Measurements from ENCODE around the gene RNASET2. TPM values are rescaled to one million over a fixed set of nuclear protein-coding genes. Genes with fewer than 3 reads are reported as not detected.

The RNASET2 gene
- total and polyA plus RNA-seq, 2 of the 13 experiments (the other 11 are each of a cell fraction or from before 2014, with no cell fraction given) = 44.6 to 597 TPM

DNA sequence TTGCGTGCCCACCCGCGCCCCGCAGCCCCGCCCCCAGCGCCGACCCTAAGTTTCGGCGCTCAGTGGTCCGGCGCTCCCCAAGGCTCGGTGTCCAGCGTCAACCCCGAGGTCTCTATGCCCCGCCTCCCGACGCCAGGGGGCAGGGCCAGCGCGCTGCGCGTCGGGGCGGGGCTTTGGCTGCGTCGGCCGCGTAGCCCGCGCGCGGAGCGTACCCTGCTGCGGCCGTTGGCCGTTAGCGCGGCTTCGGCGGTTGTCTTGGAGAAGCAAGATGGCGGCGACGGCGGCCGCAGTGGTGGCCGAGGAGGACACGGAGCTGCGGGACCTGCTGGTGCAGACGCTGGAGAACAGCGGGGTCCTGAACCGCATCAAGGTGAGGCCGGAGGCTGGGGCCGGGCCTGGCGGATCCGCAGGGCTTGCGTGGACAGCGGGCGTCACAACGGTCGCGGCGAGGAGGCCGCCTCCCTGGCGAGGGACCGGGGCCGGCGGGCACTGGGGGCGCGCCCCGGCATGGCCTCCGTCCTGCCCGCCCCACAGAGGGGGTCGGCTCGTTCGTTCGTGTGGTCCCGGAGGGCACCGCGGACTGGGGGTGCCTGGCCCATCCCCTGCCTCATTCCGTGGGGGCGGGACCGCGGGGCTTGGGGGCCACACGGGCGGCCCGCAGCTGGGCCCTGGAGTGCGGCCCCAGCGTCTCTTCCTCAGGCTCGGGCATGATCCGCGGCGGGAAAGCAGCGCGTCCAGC, 43.0 kb upstream of the RNASET2 start, which contains the start of gene CEP43 (continued):
- TF ChIP-seq ZBTB3 (CRISPR knock-in tag; IDR thresholded peaks at IDR 0.05; ENCODE audit: borderline replicate concordance, low read depth) = peak; percentile 26; the same call in 1 of the 2 replicates
- TF ChIP-seq KAT7 (CRISPR knock-in tag; IDR thresholded peaks at IDR 0.05; ENCODE audit: borderline replicate concordance) = peak; percentile 98; the same call in 1 of the 2 replicates
- peak; percentile 91; the same call in 1 of the 3 replicates for TF ChIP-seq MXI1 (IDR thresholded peaks at IDR 0.05; ENCODE audit: borderline replicate concordance, low read depth, low read length)
- TF ChIP-seq ZNF225 (CRISPR knock-in tag; IDR thresholded peaks at IDR 0.05) = peak; percentile 73; the same call in 1 of the 2 replicates
- 0 out of 2 replicates have a peak, but pooled peaks have one; percentile 4 for TF ChIP-seq TGIF2 (CRISPR knock-in tag; IDR thresholded peaks at IDR 0.05)
- TF ChIP-seq ZNF546 (CRISPR knock-in tag; conservative IDR thresholded peaks at IDR 0.05) = peak; percentile 86; the same call in 1 of the 2 replicates
- TF ChIP-seq TAF15 (IDR thresholded peaks at IDR 0.05; ENCODE audit: low read depth, low read length, poor library complexity, severe bottlenecking) = peak; percentile 26
- TF ChIP-seq ZNF780A (CRISPR knock-in tag; IDR thresholded peaks at IDR 0.05) = no peak; the same call in 1 of the 2 replicates
- peak; percentile 97 for TF ChIP-seq KDM5B (CRISPR knock-in tag; IDR thresholded peaks at IDR 0.05; ENCODE audit: borderline replicate concordance)
- TF ChIP-seq, protein P1, sequence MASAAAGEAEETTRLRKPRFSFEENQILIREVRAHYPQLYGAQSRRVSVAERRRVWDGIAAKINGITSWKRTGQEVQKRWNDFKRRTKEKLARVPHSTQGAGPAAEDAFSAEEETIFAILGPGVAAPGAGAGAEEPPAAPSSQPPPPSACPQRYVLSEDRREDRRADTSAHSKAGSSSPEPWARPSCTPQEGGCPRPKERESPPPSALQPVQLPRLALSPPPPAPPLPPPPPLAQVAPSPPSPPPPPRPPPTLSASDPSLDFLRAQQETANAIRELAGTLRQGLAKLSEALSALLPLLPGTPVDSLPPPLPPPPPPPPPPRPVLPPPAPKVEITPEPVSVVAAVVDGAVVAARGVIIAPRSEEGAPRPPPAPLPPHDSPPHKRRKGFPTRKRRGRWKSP (CRISPR knock-in tag; IDR thresholded peaks at IDR 0.05) = peak; percentile 96
- TF ChIP-seq ZNF605 (CRISPR knock-in tag; IDR thresholded peaks at IDR 0.05) = peak; percentile 68; the same call in 1 of the 2 replicates
- peak; percentile 81; the same call in 1 of the 2 replicates for TF ChIP-seq IRX3 (CRISPR knock-in tag; IDR thresholded peaks at IDR 0.05; ENCODE audit: borderline replicate concordance, low read depth)
- peak; percentile 55; the same call in 1 of the 2 replicates for TF ChIP-seq PPARG (CRISPR knock-in tag; conservative IDR thresholded peaks at IDR 0.05)
- TF ChIP-seq ZSCAN5A (CRISPR knock-in tag; IDR thresholded peaks at IDR 0.05; ENCODE audit: borderline replicate concordance) = peak; percentile 89
- peak; percentile 85 for TF ChIP-seq DMAP1 (CRISPR knock-in tag; IDR thresholded peaks at IDR 0.05)
- TF ChIP-seq, protein P2, sequence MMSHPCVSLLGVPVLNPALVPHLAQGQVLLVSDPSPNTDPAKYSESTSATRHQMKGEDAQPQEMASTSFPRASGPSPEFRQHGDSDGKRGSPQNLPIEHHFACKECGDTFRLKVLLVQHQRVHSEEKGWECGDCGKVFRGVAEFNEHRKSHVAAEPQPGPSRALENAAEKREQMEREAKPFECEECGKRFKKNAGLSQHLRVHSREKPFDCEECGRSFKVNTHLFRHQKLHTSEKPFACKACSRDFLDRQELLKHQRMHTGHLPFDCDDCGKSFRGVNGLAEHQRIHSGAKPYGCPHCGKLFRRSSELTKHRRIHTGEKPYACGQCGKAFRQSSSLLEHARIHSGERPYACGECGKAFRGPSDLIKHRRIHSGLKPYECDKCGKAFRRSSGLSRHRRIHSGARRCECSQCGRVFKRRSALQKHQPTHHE (CRISPR knock-in tag; IDR thresholded peaks at IDR 0.05; ENCODE audit: borderline replicate concordance) = peak; percentile 81
- TF ChIP-seq ZNF703 (CRISPR knock-in tag; IDR thresholded peaks at IDR 0.05; ENCODE audit: borderline replicate concordance) = peak; percentile 92; the same call in 1 of the 2 replicates
- TF ChIP-seq BATF2 (CRISPR knock-in tag; IDR thresholded peaks at IDR 0.05) = no peak
- peak; percentile 55; the same call in 1 of the 2 replicates for TF ChIP-seq MAZ (IDR thresholded peaks at IDR 0.05; ENCODE audit: borderline replicate concordance, low read depth, low read length)
- peak; percentile 91 for TF ChIP-seq MAZ (CRISPR knock-in tag; IDR thresholded peaks at IDR 0.05; ENCODE audit: low read depth)
- TF ChIP-seq SUZ12 (IDR thresholded peaks at IDR 0.05; ENCODE audit: low read depth, low read length) = no peak
- TF ChIP-seq UBTF (CRISPR knock-in tag; IDR thresholded peaks at IDR 0.05) = peak; percentile 96

All from HepG2 (cell line).